Measurements from ENCODE around the gene CARD9. TPM values are rescaled to one million over a fixed set of nuclear protein-coding genes. Genes with fewer than 3 reads are reported as not detected.

The CARD9 gene
- total and polyA plus RNA-seq, 2 of the 8 experiments (the other 6 are each of a cell fraction or from before 2014, with no cell fraction given) = 0.15 to 1.1 TPM

DNA sequence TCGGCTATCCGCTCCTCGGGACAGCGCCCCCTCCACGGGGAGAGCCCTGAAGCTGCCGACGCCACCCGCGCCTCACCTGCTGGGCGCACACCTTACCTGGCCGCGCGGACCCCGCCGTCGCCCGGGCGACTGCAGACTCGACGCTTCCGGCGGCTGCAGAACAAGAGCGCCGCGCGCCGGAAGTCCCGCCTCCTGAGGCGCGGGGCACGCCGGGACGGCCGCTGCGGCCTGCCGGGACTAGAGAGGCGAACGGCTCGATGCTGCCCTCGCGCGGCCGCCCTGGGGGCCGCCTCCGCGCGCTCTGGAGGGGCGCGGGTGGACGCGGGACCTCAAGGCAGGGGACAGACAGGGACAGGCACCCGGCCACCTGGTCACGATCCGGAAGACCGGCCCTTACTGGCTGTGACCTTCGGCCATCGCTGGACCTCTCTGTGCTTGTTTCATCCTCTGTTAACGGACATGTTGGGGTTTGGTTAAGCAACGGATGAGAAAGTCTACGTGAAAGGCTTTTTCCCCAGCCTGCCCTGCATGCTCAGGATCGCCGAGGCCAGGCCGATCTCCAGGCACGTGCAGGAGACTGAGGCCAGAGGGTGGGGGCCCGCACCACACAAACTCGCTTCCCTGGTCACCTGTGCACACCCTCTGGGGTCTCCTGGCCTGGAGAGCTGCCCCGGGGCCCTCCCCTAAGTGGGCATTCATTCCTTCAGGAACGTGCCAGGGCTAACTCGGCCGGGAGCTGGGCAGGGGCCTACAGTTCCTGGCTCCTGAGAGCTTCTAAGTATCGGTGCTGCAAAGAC lies 26.8 kb upstream of the CARD9 start, which contains the start of gene SNAPC4 (continued):
- peak; percentile 57 to 77 for TF ChIP-seq RAD21 (IDR thresholded peaks at IDR 0.05 in 1 of 2, conservative IDR thresholded peaks at IDR 0.05 in 1 of 2; ENCODE audit: low read depth in 2 of 2, low read length in 2 of 2)
- TF ChIP-seq PHF8 (conservative IDR thresholded peaks at IDR 0.05; ENCODE audit: low read depth, low read length) = peak; percentile 94
- no peak for TF ChIP-seq CBX8 (IDR thresholded peaks at IDR 0.05; ENCODE audit: borderline replicate concordance, low read depth, low read length)
- TF ChIP-seq MAFK (IDR thresholded peaks at IDR 0.05; ENCODE audit: low read depth, low read length) = no peak
- peak; percentile 59 for TF ChIP-seq CREB1 (IDR thresholded peaks at IDR 0.05)
- TF ChIP-seq EP300 (IDR thresholded peaks at IDR 0.05; ENCODE audit: borderline replicate concordance in 1 of 2, low read depth in 2 of 2, low read length in 2 of 2) = peak in 1 of 2 experiments; percentile 37; a peak in 1 of 3 replicates
- TF ChIP-seq YY1 (IDR thresholded peaks at IDR 0.05; ENCODE audit: low read depth, low read length) = peak; percentile 47; the same call in 1 of the 2 replicates
- TF ChIP-seq CHD2 (IDR thresholded peaks at IDR 0.05; ENCODE audit: low read length) = no peak
- no peak for TF ChIP-seq BRCA1 (IDR thresholded peaks at IDR 0.05; ENCODE audit: low read depth, low read length)
- 0 out of 2 replicates have a peak, but pooled peaks have one; percentile 17 for TF ChIP-seq GTF2F1 (IDR thresholded peaks at IDR 0.05; ENCODE audit: borderline replicate concordance, low read depth, low read length)
- TF ChIP-seq, protein P1, sequence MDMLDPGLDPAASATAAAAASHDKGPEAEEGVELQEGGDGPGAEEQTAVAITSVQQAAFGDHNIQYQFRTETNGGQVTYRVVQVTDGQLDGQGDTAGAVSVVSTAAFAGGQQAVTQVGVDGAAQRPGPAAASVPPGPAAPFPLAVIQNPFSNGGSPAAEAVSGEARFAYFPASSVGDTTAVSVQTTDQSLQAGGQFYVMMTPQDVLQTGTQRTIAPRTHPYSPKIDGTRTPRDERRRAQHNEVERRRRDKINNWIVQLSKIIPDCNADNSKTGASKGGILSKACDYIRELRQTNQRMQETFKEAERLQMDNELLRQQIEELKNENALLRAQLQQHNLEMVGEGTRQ (IDR thresholded peaks at IDR 0.05; ENCODE audit: low read length) = peak; percentile 11; the same call in 1 of the 2 replicates
- TF ChIP-seq POU5F1 (IDR thresholded peaks at IDR 0.05; ENCODE audit: low read depth, low read length) = no peak
